SK-N-SH treated with all-trans-retinoic acid at 6 μM for 48 hours (cell line): ENCODE data around the gene MAGEA10.

Experiments used
- ATAC-seq: fragments of 200-7000 bp; cut with Tn5 transposase; 3 replicates; pipeline ENCODE4 v1.9.1; 2020; ENCODE audit warnings: mild to moderate bottlenecking, moderate library complexity
- ARNTL ChIP-seq: fragments of 450-650 bp; formaldehyde crosslinking; IDR thresholded peaks from 2 replicates; pipeline ENCODE4 v1.5.0; 2020; ENCODE audit warnings: low read depth, mild to moderate bottlenecking, moderate library complexity, borderline replicate concordance
- BACH2 ChIP-seq: fragments of 250-450 bp; sonication (Bioruptor Pico); IDR thresholded peaks from 2 replicates; pipeline ENCODE4 v1.9.0; 2021; ENCODE audit warnings: mild to moderate bottlenecking, borderline replicate concordance
- CREB5 ChIP-seq: fragments of 250-450 bp; sonication (Bioruptor Pico); IDR thresholded peaks from 2 replicates; pipeline ENCODE4 v1.5.1; 2020; ENCODE audit warnings: low read depth, mild to moderate bottlenecking, moderate library complexity
- ESRRG ChIP-seq: fragments of 250-450 bp; sonication (Bioruptor Pico); IDR thresholded peaks from 2 replicates; pipeline ENCODE4 v1.6.1; 2021; ENCODE audit warnings: mild to moderate bottlenecking
- GLIS3 ChIP-seq: fragments of 250-450 bp; sonication (Bioruptor Pico); IDR thresholded peaks from 2 replicates; pipeline ENCODE4 v1.5.0; 2020; ENCODE audit warnings: mild to moderate bottlenecking, moderate library complexity
- ISL1 ChIP-seq: fragments of 250-450 bp; sonication (Bioruptor Pico); IDR thresholded peaks from 2 replicates; pipeline ENCODE4 v2.1.2; 2022; ENCODE audit warnings: mild to moderate bottlenecking, moderate library complexity
- OSR1 ChIP-seq: fragments of 250-450 bp; sonication (Bioruptor Pico); IDR thresholded peaks from 2 replicates; pipeline ENCODE4 v1.8.0; 2022; ENCODE audit warnings: moderate library complexity, mild to moderate bottlenecking, inconsistent platforms
- PPARA ChIP-seq: fragments of 250-450 bp; sonication (Bioruptor Pico); IDR thresholded peaks from 2 replicates; pipeline ENCODE4 v1.5.0; 2020; ENCODE audit warnings: mild to moderate bottlenecking, borderline replicate concordance
- RARB ChIP-seq: fragments of 250-450 bp; sonication (Bioruptor Pico); IDR thresholded peaks from 2 replicates; pipeline ENCODE4 v1.8.0; 2021; ENCODE audit warnings: mild to moderate bottlenecking, moderate library complexity
- SNAI2 ChIP-seq: fragments of 250-450 bp; sonication (Bioruptor Pico); IDR thresholded peaks from 2 replicates; pipeline ENCODE4 v1.5.0; 2020; ENCODE audit warnings: mild to moderate bottlenecking, moderate library complexity
- TOX ChIP-seq: fragments of 250-450 bp; sonication (Bioruptor Pico); IDR thresholded peaks from 2 replicates; pipeline ENCODE4 v1.8.0; 2021; ENCODE audit warnings: mild to moderate bottlenecking, moderate library complexity, borderline replicate concordance
- ZC3H10 ChIP-seq: fragments of 250-450 bp; sonication (Bioruptor Pico); IDR thresholded peaks from 2 replicates; pipeline ENCODE4 v1.5.1; 2021; ENCODE audit warnings: mild to moderate bottlenecking, moderate library complexity
- ZFP3 ChIP-seq: fragments of 250-450 bp; sonication (Bioruptor Pico); IDR thresholded peaks from 2 replicates; pipeline ENCODE4 v1.5.0; 2020; ENCODE audit warnings: mild to moderate bottlenecking, moderate library complexity
- ZFP30 ChIP-seq: fragments of 450-650 bp; formaldehyde crosslinking; IDR thresholded peaks from 2 replicates; pipeline ENCODE4 v1.5.0; 2022; ENCODE audit warnings: mild to moderate bottlenecking, moderate library complexity
- ZNF565 ChIP-seq: fragments of 450-650 bp; formaldehyde crosslinking; conservative IDR thresholded peaks from 2 replicates; pipeline ENCODE4 v1.5.0; 2020; ENCODE audit warnings: low read depth, mild to moderate bottlenecking, moderate library complexity
- ZNF70 ChIP-seq: fragments of 450-650 bp; formaldehyde crosslinking; IDR thresholded peaks from 2 replicates; pipeline ENCODE4 v1.5.0; 2020; ENCODE audit warnings: mild to moderate bottlenecking, moderate library complexity
- ZNF8 ChIP-seq: fragments of 450-650 bp; formaldehyde crosslinking; IDR thresholded peaks from 2 replicates; pipeline ENCODE4 v1.5.0; 2020; ENCODE audit warnings: mild to moderate bottlenecking, moderate library complexity
- TF ChIP-seq, protein P1 (sequence below): fragments of 250-450 bp; sonication (Bioruptor Pico); IDR thresholded peaks from 2 replicates; pipeline ENCODE4 v1.5.1; 2021; ENCODE audit warnings: mild to moderate bottlenecking, moderate library complexity
- TF ChIP-seq, protein P2 (sequence below): fragments of 250-450 bp; sonication (Bioruptor Pico); IDR thresholded peaks from 2 replicates; pipeline ENCODE4 v1.8.0; 2021; ENCODE audit warnings: low read depth, mild to moderate bottlenecking, moderate library complexity, borderline replicate concordance
- TF ChIP-seq, protein P3 (sequence below): fragments of 250-450 bp; sonication (Bioruptor Pico); IDR thresholded peaks from 2 replicates; pipeline ENCODE4 v1.8.0; 2020; ENCODE audit warnings: mild to moderate bottlenecking, moderate library complexity, borderline replicate concordance
- TF ChIP-seq, protein P4 (sequence below): fragments of 250-450 bp; sonication (Bioruptor Pico); IDR thresholded peaks from 2 replicates; pipeline ENCODE4 v1.5.0; 2020; ENCODE audit warnings: mild to moderate bottlenecking, moderate library complexity

The MAGEA10 gene

DNA sequence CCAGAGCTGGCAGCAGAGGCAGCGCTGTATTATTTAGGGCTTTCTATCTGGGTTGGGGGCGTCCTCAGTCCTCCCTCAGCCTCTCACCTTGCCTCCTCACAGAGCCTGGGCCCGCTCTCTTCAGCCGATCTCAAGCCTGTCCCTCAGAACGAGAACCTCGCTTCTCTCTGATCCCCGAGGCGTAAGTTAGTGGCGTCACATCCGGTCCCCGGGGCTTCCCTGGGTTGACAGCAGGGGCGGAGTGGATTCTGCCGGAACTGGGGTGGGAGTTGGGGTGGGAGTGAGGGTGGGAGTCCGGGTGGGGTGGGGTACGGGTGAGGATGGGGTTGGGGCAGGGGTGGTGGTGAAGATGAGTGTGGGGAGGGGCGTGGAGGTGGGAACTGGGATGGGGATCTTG is at the start of gene MAGEA10:
TSS of gene MAGEA10 (minus strand) at position 190 of the 397 bp plus-strand sequence. CDS start 2,957 bp downstream, outside the sequence.
- peak; percentile 88 for ATAC-seq
- TF ChIP-seq CREB5: no peak
- TF ChIP-seq BACH2 (CRISPR knock-in tag): no peak
- no peak for TF ChIP-seq OSR1 (CRISPR knock-in tag)
- no peak for TF ChIP-seq PPARA (CRISPR knock-in tag)
- TF ChIP-seq, protein P1, sequence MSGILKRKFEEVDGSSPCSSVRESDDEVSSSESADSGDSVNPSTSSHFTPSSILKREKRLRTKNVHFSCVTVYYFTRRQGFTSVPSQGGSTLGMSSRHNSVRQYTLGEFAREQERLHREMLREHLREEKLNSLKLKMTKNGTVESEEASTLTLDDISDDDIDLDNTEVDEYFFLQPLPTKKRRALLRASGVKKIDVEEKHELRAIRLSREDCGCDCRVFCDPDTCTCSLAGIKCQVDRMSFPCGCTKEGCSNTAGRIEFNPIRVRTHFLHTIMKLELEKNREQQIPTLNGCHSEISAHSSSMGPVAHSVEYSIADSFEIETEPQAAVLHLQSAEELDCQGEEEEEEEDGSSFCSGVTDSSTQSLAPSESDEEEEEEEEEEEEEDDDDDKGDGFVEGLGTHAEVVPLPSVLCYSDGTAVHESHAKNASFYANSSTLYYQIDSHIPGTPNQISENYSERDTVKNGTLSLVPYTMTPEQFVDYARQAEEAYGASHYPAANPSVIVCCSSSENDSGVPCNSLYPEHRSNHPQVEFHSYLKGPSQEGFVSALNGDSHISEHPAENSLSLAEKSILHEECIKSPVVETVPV (CRISPR knock-in tag): no peak
- no peak for TF ChIP-seq ARNTL (CRISPR knock-in tag)
- TF ChIP-seq ZFP3 (CRISPR knock-in tag): no peak
- no peak for TF ChIP-seq ZNF8 (CRISPR knock-in tag)
- TF ChIP-seq ZNF565 (CRISPR knock-in tag): no peak
- TF ChIP-seq, protein P2, sequence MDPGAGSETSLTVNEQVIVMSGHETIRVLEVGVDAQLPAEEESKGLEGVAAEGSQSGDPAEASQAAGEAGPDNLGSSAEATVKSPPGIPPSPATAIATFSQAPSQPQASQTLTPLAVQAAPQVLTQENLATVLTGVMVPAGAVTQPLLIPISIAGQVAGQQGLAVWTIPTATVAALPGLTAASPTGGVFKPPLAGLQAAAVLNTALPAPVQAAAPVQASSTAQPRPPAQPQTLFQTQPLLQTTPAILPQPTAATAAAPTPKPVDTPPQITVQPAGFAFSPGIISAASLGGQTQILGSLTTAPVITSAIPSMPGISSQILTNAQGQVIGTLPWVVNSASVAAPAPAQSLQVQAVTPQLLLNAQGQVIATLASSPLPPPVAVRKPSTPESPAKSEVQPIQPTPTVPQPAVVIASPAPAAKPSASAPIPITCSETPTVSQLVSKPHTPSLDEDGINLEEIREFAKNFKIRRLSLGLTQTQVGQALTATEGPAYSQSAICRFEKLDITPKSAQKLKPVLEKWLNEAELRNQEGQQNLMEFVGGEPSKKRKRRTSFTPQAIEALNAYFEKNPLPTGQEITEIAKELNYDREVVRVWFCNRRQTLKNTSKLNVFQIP (CRISPR knock-in tag): no peak
- no peak for TF ChIP-seq RARB (CRISPR knock-in tag)
- TF ChIP-seq ZFP30 (CRISPR knock-in tag): no peak

DNA sequence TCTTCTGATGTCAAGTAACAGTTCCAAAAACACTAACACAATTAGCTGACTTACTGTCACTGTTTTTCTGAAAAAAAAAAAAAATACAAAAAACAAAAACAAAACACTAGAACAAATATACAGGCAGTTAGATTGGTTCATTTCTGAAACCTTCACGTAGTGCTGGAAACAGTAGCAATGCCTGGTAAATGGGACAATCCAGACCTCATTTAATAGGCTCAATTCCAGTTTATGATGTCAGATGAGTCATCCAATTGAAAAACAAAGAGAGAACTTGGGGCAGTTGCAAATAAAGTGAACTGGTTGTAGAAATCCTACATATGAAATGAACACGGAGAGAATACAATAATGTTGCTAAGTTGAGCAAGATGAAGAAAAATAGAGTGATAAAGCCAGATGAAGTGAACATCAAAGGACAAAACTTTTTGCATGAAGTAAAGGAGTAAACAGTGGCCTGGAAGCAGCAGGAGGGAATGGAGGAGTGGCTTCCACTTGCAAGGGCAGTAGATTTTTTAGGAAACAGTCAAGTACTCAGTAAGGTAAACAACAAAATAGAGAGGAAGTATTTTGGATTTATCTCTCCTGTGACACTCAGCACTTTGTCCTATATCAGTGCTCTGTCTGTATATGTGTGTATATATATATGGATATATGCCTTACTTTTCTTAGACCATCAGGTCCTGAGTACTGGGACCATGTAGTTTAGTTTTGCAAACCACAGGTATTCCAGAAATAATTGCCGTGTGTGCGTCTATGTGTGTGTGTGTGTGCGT is 39.3 kb upstream of the MAGEA10 start:
- ATAC-seq: no peak
- TF ChIP-seq SNAI2 (CRISPR knock-in tag) (no peak), CREB5 (no peak), ZC3H10 (CRISPR knock-in tag) (no peak), ZNF8 (CRISPR knock-in tag) (no peak), GLIS3 (no peak), ZNF70 (CRISPR knock-in tag) (no peak), RARB (CRISPR knock-in tag) (no peak), OSR1 (CRISPR knock-in tag) (no peak), BACH2 (CRISPR knock-in tag) (no peak), ESRRG (CRISPR knock-in tag) (no peak), TOX (CRISPR knock-in tag) (no peak), ARNTL (CRISPR knock-in tag) (no peak), ISL1 (CRISPR knock-in tag) (no peak), ZFP3 (CRISPR knock-in tag) (no peak), ZNF565 (CRISPR knock-in tag) (no peak)
- TF ChIP-seq, protein P3, sequence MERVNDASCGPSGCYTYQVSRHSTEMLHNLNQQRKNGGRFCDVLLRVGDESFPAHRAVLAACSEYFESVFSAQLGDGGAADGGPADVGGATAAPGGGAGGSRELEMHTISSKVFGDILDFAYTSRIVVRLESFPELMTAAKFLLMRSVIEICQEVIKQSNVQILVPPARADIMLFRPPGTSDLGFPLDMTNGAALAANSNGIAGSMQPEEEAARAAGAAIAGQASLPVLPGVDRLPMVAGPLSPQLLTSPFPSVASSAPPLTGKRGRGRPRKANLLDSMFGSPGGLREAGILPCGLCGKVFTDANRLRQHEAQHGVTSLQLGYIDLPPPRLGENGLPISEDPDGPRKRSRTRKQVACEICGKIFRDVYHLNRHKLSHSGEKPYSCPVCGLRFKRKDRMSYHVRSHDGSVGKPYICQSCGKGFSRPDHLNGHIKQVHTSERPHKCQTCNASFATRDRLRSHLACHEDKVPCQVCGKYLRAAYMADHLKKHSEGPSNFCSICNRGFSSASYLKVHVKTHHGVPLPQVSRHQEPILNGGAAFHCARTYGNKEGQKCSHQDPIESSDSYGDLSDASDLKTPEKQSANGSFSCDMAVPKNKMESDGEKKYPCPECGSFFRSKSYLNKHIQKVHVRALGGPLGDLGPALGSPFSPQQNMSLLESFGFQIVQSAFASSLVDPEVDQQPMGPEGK (CRISPR knock-in tag): no peak
- TF ChIP-seq, protein P1 (CRISPR knock-in tag): no peak
- TF ChIP-seq, protein P4, sequence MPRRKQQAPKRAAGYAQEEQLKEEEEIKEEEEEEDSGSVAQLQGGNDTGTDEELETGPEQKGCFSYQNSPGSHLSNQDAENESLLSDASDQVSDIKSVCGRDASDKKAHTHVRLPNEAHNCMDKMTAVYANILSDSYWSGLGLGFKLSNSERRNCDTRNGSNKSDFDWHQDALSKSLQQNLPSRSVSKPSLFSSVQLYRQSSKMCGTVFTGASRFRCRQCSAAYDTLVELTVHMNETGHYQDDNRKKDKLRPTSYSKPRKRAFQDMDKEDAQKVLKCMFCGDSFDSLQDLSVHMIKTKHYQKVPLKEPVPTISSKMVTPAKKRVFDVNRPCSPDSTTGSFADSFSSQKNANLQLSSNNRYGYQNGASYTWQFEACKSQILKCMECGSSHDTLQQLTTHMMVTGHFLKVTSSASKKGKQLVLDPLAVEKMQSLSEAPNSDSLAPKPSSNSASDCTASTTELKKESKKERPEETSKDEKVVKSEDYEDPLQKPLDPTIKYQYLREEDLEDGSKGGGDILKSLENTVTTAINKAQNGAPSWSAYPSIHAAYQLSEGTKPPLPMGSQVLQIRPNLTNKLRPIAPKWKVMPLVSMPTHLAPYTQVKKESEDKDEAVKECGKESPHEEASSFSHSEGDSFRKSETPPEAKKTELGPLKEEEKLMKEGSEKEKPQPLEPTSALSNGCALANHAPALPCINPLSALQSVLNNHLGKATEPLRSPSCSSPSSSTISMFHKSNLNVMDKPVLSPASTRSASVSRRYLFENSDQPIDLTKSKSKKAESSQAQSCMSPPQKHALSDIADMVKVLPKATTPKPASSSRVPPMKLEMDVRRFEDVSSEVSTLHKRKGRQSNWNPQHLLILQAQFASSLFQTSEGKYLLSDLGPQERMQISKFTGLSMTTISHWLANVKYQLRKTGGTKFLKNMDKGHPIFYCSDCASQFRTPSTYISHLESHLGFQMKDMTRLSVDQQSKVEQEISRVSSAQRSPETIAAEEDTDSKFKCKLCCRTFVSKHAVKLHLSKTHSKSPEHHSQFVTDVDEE (CRISPR knock-in tag): no peak
- TF ChIP-seq, protein P2 (CRISPR knock-in tag): no peak
- TF ChIP-seq, all 23 proteins: peak for 0
